ENCODE data around the gene CNPY4.

CNPY4 gene

DNA sequence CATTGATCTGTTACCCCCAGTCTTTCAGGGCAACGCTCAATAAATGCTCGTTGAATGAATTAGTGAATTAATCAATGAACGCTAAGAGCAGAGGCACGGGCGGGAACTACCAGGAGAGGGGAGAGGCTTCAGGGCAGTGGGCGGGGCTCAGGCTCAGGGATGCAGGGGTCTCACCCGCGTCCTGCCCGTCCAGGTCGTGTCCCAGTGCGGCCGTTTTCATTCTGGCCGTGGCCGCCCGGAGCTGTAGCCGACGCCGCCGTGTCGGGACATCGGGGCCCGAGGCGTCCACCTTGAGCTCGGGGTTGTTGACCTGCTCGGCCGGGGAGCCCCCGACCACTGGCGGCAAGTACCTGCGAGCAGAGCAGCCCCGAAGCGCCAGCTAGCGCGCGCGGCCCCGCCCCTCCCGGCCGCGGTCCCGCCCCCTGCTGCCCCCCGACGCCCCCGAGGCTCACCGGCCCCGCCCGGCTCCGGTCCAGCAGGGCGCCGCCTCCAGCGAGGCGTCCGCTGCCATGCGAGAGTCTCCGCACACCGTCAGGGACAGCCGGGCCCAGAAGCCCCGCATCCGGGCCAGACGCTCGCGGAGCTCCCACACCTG lies 51.8 kb downstream of the CNPY4 start:
- no peaks in the 10 kb centered on the region for H3K9me3 ChIP-seq
- H3K27me3 ChIP-seq, result peaks cover 0 to 27% of the 10 kb centered on the region in 2 donors
- peaks cover 0 to 33% (median 20%) of the 10 kb centered on the region in 4 donors for H3K4me1 ChIP-seq
- TF ChIP-seq, protein P1, sequence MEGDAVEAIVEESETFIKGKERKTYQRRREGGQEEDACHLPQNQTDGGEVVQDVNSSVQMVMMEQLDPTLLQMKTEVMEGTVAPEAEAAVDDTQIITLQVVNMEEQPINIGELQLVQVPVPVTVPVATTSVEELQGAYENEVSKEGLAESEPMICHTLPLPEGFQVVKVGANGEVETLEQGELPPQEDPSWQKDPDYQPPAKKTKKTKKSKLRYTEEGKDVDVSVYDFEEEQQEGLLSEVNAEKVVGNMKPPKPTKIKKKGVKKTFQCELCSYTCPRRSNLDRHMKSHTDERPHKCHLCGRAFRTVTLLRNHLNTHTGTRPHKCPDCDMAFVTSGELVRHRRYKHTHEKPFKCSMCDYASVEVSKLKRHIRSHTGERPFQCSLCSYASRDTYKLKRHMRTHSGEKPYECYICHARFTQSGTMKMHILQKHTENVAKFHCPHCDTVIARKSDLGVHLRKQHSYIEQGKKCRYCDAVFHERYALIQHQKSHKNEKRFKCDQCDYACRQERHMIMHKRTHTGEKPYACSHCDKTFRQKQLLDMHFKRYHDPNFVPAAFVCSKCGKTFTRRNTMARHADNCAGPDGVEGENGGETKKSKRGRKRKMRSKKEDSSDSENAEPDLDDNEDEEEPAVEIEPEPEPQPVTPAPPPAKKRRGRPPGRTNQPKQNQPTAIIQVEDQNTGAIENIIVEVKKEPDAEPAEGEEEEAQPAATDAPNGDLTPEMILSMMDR (IDR thresholded peaks at IDR 0.05), result no peak
- H3K27ac ChIP-seq, result no peak overlapping the region
- DNase-seq, result no peak
- peak overlapping the region; percentile 29 to 52 for H3K4me3 ChIP-seq
- intact Hi-C loops (cut with DNase I; ENCODE audit: low total_unique reads), result no loop called here
- H3K36me3 ChIP-seq, result no peaks in the 10 kb centered on the region

DNA sequence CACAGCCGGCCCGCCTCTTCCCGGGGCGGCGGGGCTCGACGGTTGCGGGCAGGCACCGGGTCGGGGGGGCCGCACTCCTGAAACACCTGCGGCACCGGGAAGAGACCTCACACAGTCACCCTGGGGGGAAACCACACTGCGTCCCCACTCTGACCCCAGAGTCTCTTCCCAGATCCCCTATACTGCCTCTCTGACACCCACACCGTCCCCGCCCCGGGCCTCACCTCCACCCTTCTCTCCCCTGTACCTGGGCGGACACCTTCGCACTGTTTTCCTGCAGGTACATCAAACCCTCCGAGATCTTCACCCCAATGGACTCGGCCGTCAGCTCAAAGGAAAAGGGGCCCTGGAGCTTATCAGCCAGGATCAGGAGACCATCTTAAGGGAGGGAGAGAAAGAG lies 52.4 kb downstream of the CNPY4 start:
- no peak overlapping the region for H3K27ac ChIP-seq
- H3K4me1 ChIP-seq, result peaks cover 0 to 34% (median 22%) of the 10 kb centered on the region in 4 donors
- no peak for DNase-seq
- no peaks in the 10 kb centered on the region for H3K36me3 ChIP-seq
- no peaks in the 10 kb centered on the region for H3K9me3 ChIP-seq
- TF ChIP-seq, protein P1 (IDR thresholded peaks at IDR 0.05), result no peak
- intact Hi-C loops (cut with DNase I; ENCODE audit: low total_unique reads), result no loop called here
- H3K4me3 ChIP-seq, result peak overlapping the region; percentile 29 to 52
- peaks cover 0 to 26% of the 10 kb centered on the region in 2 donors for H3K27me3 ChIP-seq

DNA sequence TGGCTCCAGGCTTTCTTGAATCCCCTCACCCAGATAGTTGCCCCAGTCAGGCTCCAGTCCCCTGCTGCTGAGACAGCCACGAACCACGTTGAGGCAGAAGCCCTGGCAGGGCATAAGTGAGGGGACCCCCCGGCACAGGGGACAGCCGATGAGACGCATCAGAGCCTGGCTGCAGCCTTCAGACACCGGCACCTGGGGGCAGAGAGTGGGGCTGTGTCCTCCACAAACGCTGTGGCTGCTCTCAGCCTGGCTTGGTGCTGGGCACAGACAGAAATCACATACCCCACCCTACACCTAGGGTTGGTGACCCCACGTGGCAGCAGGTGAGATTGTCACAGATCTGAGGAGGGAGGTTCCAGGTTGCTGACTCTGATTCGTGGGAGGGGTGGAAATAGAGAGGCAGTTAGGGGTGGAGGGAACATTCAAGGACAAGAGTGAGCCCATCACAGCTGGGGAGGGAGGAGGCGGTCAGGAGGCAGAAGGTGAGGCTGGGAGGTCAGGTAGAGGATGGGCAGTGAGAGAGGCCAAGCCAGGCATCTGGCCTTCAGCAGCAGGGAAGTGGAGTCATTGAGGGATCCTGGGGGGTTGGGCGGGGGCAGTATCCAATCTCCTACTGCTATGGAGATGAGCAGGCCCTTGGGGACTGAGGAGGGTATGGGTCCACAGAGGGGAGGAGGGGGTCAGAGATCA lies 54.5 kb downstream of the CNPY4 start:
- peaks cover 0 to 23% of the 10 kb centered on the region in 2 donors for H3K27me3 ChIP-seq
- H3K36me3 ChIP-seq, result no peaks in the 10 kb centered on the region
- no peaks in the 10 kb centered on the region for H3K9me3 ChIP-seq
- no peak overlapping the region for H3K27ac ChIP-seq
- H3K4me3 ChIP-seq, result no peak overlapping the region
- TF ChIP-seq, protein P1 (IDR thresholded peaks at IDR 0.05), result no peak
- intact Hi-C loops (cut with DNase I; ENCODE audit: low total_unique reads), result no loop called here
- H3K4me1 ChIP-seq, result peaks cover 0 to 30% (median 23%) of the 10 kb centered on the region in 4 donors
- no peak for DNase-seq

DNA sequence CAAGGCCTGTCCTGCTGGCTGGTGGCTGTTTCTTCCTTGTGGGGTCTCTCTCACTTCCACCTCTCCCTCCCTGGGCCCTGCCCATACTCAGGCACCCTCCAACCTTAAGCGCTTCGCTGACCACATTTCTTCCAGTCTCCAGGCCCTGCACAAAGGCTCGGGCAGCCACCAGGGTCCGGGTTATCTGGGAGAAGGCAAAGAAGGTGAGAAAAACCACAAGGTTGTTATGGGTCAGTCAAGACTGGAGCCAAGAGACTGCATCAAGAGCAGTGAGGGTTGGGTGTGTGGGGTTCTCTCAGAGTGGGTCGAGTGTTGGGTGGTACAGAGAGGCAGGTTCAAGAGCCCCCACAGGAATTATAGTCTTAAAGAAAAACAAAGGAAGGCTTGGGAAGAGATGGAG lies 55.1 kb downstream of the CNPY4 start:
- Histone ChIP-seq H3K4me3 (no peak overlapping the region), H3K36me3 (no peaks in the 10 kb centered on the region), H3K27me3 (peaks cover 0 to 23% of the 10 kb centered on the region in 2 donors), H3K9me3 (no peaks in the 10 kb centered on the region), H3K27ac (no peak overlapping the region), H3K4me1 (peaks cover 0 to 28% (median 20%) of the 10 kb centered on the region in 4 donors)
- TF ChIP-seq, protein P1 (IDR thresholded peaks at IDR 0.05), result no peak
- no peak for DNase-seq
- intact Hi-C loops (cut with DNase I; ENCODE audit: low total_unique reads), result no loop called here
